Measurements from ENCODE around the gene MALT1.

Gene MALT1

DNA sequence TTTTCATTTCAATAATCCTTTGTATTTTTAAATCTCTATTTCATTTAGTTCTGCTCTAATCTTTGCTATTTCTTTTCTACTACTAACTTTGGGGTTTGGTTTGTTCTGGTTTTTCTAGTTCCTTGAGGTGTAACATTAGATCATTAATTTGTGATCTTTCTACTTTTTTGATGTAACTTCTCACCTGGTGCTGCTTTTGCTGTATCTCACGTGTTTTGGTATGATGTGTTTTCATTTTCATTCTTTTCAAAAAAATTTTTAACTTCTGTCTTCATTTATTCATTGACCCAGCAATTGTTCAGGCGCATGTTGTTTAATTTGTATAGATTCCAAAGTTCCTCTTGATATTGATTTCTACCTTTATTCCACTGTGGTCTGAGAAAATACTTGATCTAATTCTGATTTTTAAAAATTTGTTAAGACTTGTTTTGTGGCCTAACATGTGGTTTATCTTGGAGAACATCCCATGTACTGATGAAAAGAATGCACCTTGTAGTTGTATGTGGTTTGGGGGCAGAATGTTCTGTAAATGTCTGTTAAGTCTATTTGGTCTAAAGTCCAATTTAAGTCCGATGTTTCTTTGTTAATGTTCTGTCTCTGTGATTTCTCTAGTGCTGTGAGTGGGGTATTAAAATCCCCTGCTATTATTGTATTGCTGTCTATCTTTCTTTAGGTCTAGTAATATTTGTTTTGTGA is 17.3 kb upstream of the MALT1 start:
- H3K4me1 ChIP-seq (ENCODE audit: control insufficient read depth in 2 of 2, insufficient read depth in 2 of 2, low read length in 2 of 2): peaks cover 0 to 8% of the 10 kb centered on the region in 2 donors
- H3K27me3 ChIP-seq (ENCODE audit: control insufficient read depth in 2 of 2, insufficient read depth in 2 of 2, low read length in 2 of 2): no peaks in the 10 kb centered on the region
- H3K27ac ChIP-seq (ENCODE audit: low read depth in 2 of 2, low read length in 2 of 2): no peak overlapping the region

DNA sequence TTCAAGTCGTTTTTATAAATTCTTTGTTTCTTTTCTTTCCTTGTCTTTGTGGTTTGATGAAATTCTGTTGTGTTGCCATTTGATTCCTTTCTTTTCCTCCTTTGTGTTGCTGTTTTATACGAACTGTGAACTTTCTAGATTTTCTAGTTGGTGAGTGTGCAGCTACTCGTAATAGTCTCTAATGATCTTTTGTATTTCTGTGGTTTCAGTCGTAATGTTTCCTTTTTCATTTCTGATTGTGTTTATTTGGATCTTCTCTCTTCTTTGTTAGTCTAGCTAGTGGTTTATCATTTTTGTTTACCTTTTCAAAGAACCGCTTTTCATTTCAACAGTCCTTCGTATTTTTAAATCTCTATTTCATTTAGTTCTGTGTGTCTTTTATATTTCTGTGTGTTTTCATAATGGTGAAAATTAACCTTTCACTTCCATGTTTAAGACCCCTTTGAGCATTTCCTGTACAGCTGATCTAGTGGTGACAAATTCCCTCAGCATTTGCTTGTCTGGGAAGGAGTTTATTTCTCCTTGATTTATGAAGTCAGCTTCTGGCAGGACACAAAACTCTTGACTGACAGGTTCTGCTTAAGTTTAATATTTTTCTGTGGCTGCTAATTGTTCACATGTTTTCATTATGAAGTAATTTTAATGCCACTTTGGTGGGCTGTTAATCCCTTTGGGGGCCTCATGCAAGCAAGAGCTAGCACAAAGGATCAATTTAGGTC is 16.2 kb upstream of the MALT1 start:
- Histone ChIP-seq H3K4me3 (ENCODE audit: low read length in 2 of 2) (no peak overlapping the region), H3K4me1 (ENCODE audit: control insufficient read depth in 2 of 2, insufficient read depth in 2 of 2, low read length in 2 of 2) (peaks cover 0 to 8% of the 10 kb centered on the region in 2 donors), H3K27me3 (ENCODE audit: control insufficient read depth in 2 of 2, insufficient read depth in 2 of 2, low read length in 2 of 2) (no peaks in the 10 kb centered on the region), H3K27ac (ENCODE audit: low read depth in 2 of 2, low read length in 2 of 2) (no peak overlapping the region), H3K9ac (ENCODE audit: low read depth in 1 of 2, low read length in 2 of 2) (no peak overlapping the region), H3K9me3 (ENCODE audit: control insufficient read depth in 2 of 2, low read length in 2 of 2) (no peaks in the 10 kb centered on the region), H3K36me3 (ENCODE audit: control insufficient read depth in 2 of 2, insufficient read depth in 2 of 2, low read length in 2 of 2) (no peaks in the 10 kb centered on the region)

More for the DNA sequence above, 17.3 kb upstream of the MALT1 start:
- H3K36me3 ChIP-seq (ENCODE audit: control insufficient read depth in 2 of 2, insufficient read depth in 2 of 2, low read length in 2 of 2): no peaks in the 10 kb centered on the region
- H3K4me3 ChIP-seq (ENCODE audit: low read length in 2 of 2): no peak overlapping the region
- H3K9ac ChIP-seq (ENCODE audit: low read depth in 1 of 2, low read length in 2 of 2): no peak overlapping the region
- no peaks in the 10 kb centered on the region for H3K9me3 ChIP-seq (ENCODE audit: control insufficient read depth in 2 of 2, low read length in 2 of 2)

- no peak overlapping the region for H3K4me3 ChIP-seq (ENCODE audit: low read length in 2 of 2)
- H3K27me3 ChIP-seq (ENCODE audit: control insufficient read depth in 2 of 2, insufficient read depth in 2 of 2, low read length in 2 of 2): no peaks in the 10 kb centered on the region
- no peaks in the 10 kb centered on the region for H3K9me3 ChIP-seq (ENCODE audit: control insufficient read depth in 2 of 2, low read length in 2 of 2)
- H3K36me3 ChIP-seq (ENCODE audit: control insufficient read depth in 2 of 2, insufficient read depth in 2 of 2, low read length in 2 of 2): no peaks in the 10 kb centered on the region
- H3K27ac ChIP-seq (ENCODE audit: low read depth in 2 of 2, low read length in 2 of 2): no peak overlapping the region
- H3K9ac ChIP-seq (ENCODE audit: low read depth in 1 of 2, low read length in 2 of 2): no peak overlapping the region
- peaks cover 0 to 8% of the 10 kb centered on the region in 2 donors for H3K4me1 ChIP-seq (ENCODE audit: control insufficient read depth in 2 of 2, insufficient read depth in 2 of 2, low read length in 2 of 2)
These were observed 14.2 kb upstream of the MALT1 start for GRCh38 chr18:58657081-58657480.

- Histone ChIP-seq H3K9me3 (ENCODE audit: control insufficient read depth in 2 of 2, low read length in 2 of 2) (no peaks in the 10 kb centered on the region), H3K36me3 (ENCODE audit: control insufficient read depth in 2 of 2, insufficient read depth in 2 of 2, low read length in 2 of 2) (no peaks in the 10 kb centered on the region), H3K27me3 (ENCODE audit: control insufficient read depth in 2 of 2, insufficient read depth in 2 of 2, low read length in 2 of 2) (no peaks in the 10 kb centered on the region), H3K27ac (ENCODE audit: low read depth in 2 of 2, low read length in 2 of 2) (peak overlapping the region; percentile 3 to 6), H3K9ac (ENCODE audit: low read depth in 1 of 2, low read length in 2 of 2) (no peak overlapping the region), H3K4me3 (ENCODE audit: low read length in 2 of 2) (no peak overlapping the region), H3K4me1 (ENCODE audit: control insufficient read depth in 2 of 2, insufficient read depth in 2 of 2, low read length in 2 of 2) (peaks cover 0 to 8% of the 10 kb centered on the region in 2 donors)
These were observed 13.8 kb upstream of the MALT1 start for GRCh38 chr18:58657494-58657893.

DNA sequence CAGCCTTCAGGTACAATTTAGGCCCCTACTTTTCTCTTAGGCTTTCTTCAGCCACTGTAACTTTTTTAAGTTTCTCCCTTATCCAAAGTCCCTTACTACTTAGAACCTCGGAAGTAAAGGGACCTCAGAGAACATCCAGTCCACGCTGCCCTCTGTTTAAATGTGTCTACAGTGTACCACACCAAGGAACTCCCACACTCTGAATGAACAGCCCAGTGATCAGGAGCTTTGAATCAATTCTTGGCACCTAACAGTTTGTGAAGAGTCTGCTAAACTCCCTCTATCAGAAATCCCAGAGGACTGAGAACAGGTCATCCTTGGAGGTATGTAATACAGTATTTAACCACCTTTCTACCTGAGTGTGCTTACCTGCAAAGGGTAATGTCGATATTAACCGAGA is 11.6 kb upstream of the MALT1 start:
- no peaks in the 10 kb centered on the region for H3K9me3 ChIP-seq (ENCODE audit: control insufficient read depth in 2 of 2, low read length in 2 of 2)
- no peak overlapping the region for H3K9ac ChIP-seq (ENCODE audit: low read depth in 1 of 2, low read length in 2 of 2)
- H3K27me3 ChIP-seq (ENCODE audit: control insufficient read depth in 2 of 2, insufficient read depth in 2 of 2, low read length in 2 of 2): no peaks in the 10 kb centered on the region
- H3K27ac ChIP-seq (ENCODE audit: low read depth in 2 of 2, low read length in 2 of 2): no peak overlapping the region
- H3K4me3 ChIP-seq (ENCODE audit: low read length in 2 of 2): no peak overlapping the region
- H3K36me3 ChIP-seq (ENCODE audit: control insufficient read depth in 2 of 2, insufficient read depth in 2 of 2, low read length in 2 of 2): no peaks in the 10 kb centered on the region
- H3K4me1 ChIP-seq (ENCODE audit: control insufficient read depth in 2 of 2, insufficient read depth in 2 of 2, low read length in 2 of 2): peaks cover 0 to 8% of the 10 kb centered on the region in 2 donors

GRCh38 chr18:58660915-58661314 is 10.3 kb upstream of the MALT1 start:
- H3K9ac ChIP-seq (ENCODE audit: low read depth in 1 of 2, low read length in 2 of 2): no peak overlapping the region
- H3K4me3 ChIP-seq (ENCODE audit: low read length in 2 of 2): no peak overlapping the region
- H3K4me1 ChIP-seq (ENCODE audit: control insufficient read depth in 2 of 2, insufficient read depth in 2 of 2, low read length in 2 of 2): peaks cover 0 to 8% of the 10 kb centered on the region in 2 donors
- H3K9me3 ChIP-seq (ENCODE audit: control insufficient read depth in 2 of 2, low read length in 2 of 2): no peaks in the 10 kb centered on the region
- H3K27me3 ChIP-seq (ENCODE audit: control insufficient read depth in 2 of 2, insufficient read depth in 2 of 2, low read length in 2 of 2): no peaks in the 10 kb centered on the region
- no peaks in the 10 kb centered on the region for H3K36me3 ChIP-seq (ENCODE audit: control insufficient read depth in 2 of 2, insufficient read depth in 2 of 2, low read length in 2 of 2)
- H3K27ac ChIP-seq (ENCODE audit: low read depth in 2 of 2, low read length in 2 of 2): no peak overlapping the region

GRCh38 chr18:58661423-58661822 is 9.8 kb upstream of the MALT1 start:
- no peak overlapping the region for H3K4me3 ChIP-seq (ENCODE audit: low read length in 2 of 2)
- peaks cover 0 to 8% of the 10 kb centered on the region in 2 donors for H3K4me1 ChIP-seq (ENCODE audit: control insufficient read depth in 2 of 2, insufficient read depth in 2 of 2, low read length in 2 of 2)
- no peak overlapping the region for H3K27ac ChIP-seq (ENCODE audit: low read depth in 2 of 2, low read length in 2 of 2)
- no peaks in the 10 kb centered on the region for H3K27me3 ChIP-seq (ENCODE audit: control insufficient read depth in 2 of 2, insufficient read depth in 2 of 2, low read length in 2 of 2)
- H3K9me3 ChIP-seq (ENCODE audit: control insufficient read depth in 2 of 2, low read length in 2 of 2): no peaks in the 10 kb centered on the region
- H3K36me3 ChIP-seq (ENCODE audit: control insufficient read depth in 2 of 2, insufficient read depth in 2 of 2, low read length in 2 of 2): no peaks in the 10 kb centered on the region
- no peak overlapping the region for H3K9ac ChIP-seq (ENCODE audit: low read depth in 1 of 2, low read length in 2 of 2)

GRCh38 chr18:58662118-58662517 is 9.1 kb upstream of the MALT1 start:
- H3K27me3 ChIP-seq (ENCODE audit: control insufficient read depth in 2 of 2, insufficient read depth in 2 of 2, low read length in 2 of 2): no peaks in the 10 kb centered on the region
- no peaks in the 10 kb centered on the region for H3K9me3 ChIP-seq (ENCODE audit: control insufficient read depth in 2 of 2, low read length in 2 of 2)
- no peak overlapping the region for H3K27ac ChIP-seq (ENCODE audit: low read depth in 2 of 2, low read length in 2 of 2)
- no peaks in the 10 kb centered on the region for H3K36me3 ChIP-seq (ENCODE audit: control insufficient read depth in 2 of 2, insufficient read depth in 2 of 2, low read length in 2 of 2)
- no peak overlapping the region for H3K4me3 ChIP-seq (ENCODE audit: low read length in 2 of 2)
- no peak overlapping the region for H3K9ac ChIP-seq (ENCODE audit: low read depth in 1 of 2, low read length in 2 of 2)
- H3K4me1 ChIP-seq (ENCODE audit: control insufficient read depth in 2 of 2, insufficient read depth in 2 of 2, low read length in 2 of 2): peaks cover 0 to 8% of the 10 kb centered on the region in 2 donors

DNA sequence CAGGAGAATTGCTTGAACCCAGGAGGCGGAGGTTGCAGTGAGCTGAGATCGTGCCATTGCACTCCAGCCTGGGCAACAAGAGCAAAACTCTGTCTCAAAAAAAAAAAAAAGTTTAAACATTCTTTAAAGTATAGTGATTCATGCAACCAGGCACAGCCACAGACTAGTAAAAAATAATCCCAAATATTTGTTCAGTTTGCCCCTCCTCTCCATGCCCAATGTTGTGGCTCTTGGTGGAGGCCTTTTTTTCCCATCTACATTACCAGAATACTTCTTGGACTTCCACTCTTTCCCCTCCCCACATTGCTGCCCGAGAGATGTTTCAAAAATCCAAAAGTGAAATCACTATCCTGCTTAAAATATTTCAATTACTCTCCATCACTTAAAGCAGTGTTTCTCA is 5.1 kb upstream of the MALT1 start:
- H3K9ac ChIP-seq (ENCODE audit: low read depth in 1 of 2, low read length in 2 of 2): no peak overlapping the region

DNA sequence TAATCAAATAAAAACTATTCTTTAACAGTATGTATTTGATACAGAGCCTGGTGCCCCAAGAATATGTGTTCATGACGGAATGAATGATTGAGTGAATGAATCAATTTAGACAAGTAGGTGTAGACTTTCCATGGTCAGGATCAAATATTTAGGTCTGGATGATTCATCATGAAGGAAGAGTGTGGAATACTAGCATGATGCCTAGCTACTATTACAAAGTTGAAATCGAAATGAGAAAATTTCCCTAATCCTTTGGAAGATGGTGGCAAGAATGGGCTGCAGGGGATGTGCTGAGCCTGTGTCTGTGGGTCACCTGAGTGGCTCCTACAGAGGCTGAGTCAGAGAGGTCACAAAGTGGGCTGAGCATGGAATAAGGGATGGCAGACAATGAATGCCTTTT is 3.1 kb upstream of the MALT1 start:
- Histone ChIP-seq H3K4me3 (ENCODE audit: low read length in 2 of 2) (no peak overlapping the region), H3K27me3 (ENCODE audit: control insufficient read depth in 2 of 2, insufficient read depth in 2 of 2, low read length in 2 of 2) (no peaks in the 10 kb centered on the region), H3K36me3 (ENCODE audit: control insufficient read depth in 2 of 2, insufficient read depth in 2 of 2, low read length in 2 of 2) (no peaks in the 10 kb centered on the region), H3K9me3 (ENCODE audit: control insufficient read depth in 2 of 2, low read length in 2 of 2) (no peaks in the 10 kb centered on the region), H3K4me1 (ENCODE audit: control insufficient read depth in 2 of 2, insufficient read depth in 2 of 2, low read length in 2 of 2) (peaks cover 11 to 17% of the 10 kb centered on the region in 2 donors), H3K9ac (ENCODE audit: low read depth in 1 of 2, low read length in 2 of 2) (no peak overlapping the region), H3K27ac (ENCODE audit: low read depth in 2 of 2, low read length in 2 of 2) (no peak overlapping the region)

More for the DNA sequence above, 5.1 kb upstream of the MALT1 start:
- Histone ChIP-seq H3K9me3 (ENCODE audit: control insufficient read depth in 2 of 2, low read length in 2 of 2) (no peaks in the 10 kb centered on the region), H3K27me3 (ENCODE audit: control insufficient read depth in 2 of 2, insufficient read depth in 2 of 2, low read length in 2 of 2) (no peaks in the 10 kb centered on the region), H3K4me1 (ENCODE audit: control insufficient read depth in 2 of 2, insufficient read depth in 2 of 2, low read length in 2 of 2) (peaks cover 7 to 13% of the 10 kb centered on the region in 2 donors), H3K36me3 (ENCODE audit: control insufficient read depth in 2 of 2, insufficient read depth in 2 of 2, low read length in 2 of 2) (no peaks in the 10 kb centered on the region), H3K4me3 (ENCODE audit: low read length in 2 of 2) (no peak overlapping the region), H3K27ac (ENCODE audit: low read depth in 2 of 2, low read length in 2 of 2) (no peak overlapping the region)
